ENCODE data around the gene GRIN2A. TPM values are rescaled to one million over a fixed set of nuclear protein-coding genes. Genes with fewer than 3 reads are reported as not detected.

GRIN2A gene
- total and polyA plus RNA-seq, 4 donors, result 0.13 to 3.3 (median 1.1) TPM

DNA sequence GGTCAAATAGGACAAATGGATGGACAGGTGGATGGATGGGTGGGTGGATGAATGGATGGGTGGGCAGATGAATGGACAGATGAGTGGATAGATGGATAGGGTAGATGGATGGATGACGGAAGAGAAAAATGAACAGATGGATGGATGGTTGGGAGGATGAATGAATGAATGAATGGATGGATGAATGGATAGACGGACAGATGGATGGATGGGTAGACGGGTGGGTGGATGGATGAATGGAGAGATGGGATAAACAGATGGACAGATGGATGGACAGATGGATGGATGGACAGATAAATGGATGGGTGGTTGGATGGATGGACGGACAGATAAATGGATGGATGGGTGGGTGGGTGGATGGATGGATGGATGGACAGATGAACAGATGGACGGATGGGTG is 232.8 kb downstream of the GRIN2A start:
- Histone ChIP-seq H3K9me3 (ENCODE audit: control insufficient read depth, low read length) (no peaks in the 10 kb centered on the region), H3K27ac (ENCODE audit: low read depth in 1 of 2, low read length in 2 of 2) (no peak overlapping the region), H3K36me3 (ENCODE audit: control insufficient read depth in 1 of 2, insufficient read depth in 2 of 2, low read length in 1 of 2) (no peaks in the 10 kb centered on the region), H3K27me3 (ENCODE audit: control insufficient read depth in 1 of 2, insufficient read depth in 2 of 2, low read length in 1 of 2) (no peaks in the 10 kb centered on the region), H3K4me3 (ENCODE audit: low read length in 2 of 2) (no peak overlapping the region), H3K4me1 (ENCODE audit: control insufficient read depth in 1 of 2, insufficient read depth in 2 of 2, low read length in 2 of 2) (no peaks in the 10 kb centered on the region)
- ATAC-seq (ENCODE audit: low FRiP score) (no peak), DNase-seq (no peak)
- 97 to 98% methylated on average over 5 of the region's 5 CpGs for WGBS, 2 donors
- intact Hi-C loops (cut with DNase I), result no loop called here

DNA sequence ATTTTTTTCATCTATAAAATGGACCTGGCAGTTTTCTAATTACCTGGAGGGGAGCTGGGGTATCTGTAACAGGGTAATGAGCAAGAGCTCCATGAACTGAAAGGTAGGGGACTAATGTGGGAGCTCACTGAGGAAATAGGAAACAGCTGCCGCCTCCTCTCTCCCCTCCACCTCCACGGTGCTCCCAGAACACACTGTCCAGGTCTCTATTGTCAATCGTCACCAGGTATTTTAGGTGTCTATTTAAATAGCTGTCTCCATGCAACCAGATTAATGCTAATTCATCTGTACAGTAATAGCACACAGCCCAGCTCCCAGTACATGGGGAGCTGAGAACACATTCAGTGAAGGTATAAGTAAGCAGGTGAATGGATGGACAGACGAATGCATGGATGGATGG is 233.3 kb downstream of the GRIN2A start:
- intact Hi-C loops (cut with DNase I), result no loop called here
- DNase-seq, result no peak

DNA sequence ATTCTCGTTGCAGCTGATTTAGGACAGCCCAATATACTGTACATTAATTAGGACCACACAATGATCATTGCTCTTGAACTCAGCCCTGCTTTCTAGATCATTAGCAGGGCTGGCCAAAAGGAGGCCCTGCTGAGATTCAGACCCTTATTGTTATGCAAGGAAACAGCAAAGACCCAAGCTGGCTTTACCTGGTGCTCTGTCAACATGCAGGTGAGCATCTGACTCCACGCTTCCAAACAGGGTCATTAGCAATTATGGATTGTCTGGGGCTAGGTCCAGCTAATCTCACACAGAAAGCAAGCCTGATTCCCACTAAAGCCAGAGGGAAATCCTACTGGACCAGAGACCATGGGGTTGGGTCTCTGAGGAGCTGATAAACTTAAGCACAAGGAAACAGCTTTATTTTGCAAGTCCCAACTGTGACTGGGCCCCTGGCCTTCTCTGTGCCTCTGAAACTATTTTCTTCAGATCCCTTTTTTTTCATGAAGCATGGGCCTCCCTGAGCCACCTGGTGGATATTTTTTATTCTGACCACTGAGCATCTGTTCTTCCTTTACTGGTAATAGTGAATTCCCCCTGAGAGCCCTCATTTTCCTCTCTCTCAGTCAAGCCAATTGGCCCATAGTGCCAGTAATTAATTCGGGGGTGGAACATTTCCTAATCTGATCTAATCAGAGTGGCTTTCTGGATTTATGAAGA is 236.1 kb downstream of the GRIN2A start:
- peak; percentile 32 for ATAC-seq (ENCODE audit: low FRiP score)
- intact Hi-C loops (cut with DNase I), result no loop called here

More for the DNA sequence above, 233.3 kb downstream of the GRIN2A start:
- H3K27ac ChIP-seq (ENCODE audit: low read depth in 1 of 2, low read length in 2 of 2), result no peak overlapping the region
- no peaks in the 10 kb centered on the region for H3K36me3 ChIP-seq (ENCODE audit: control insufficient read depth in 1 of 2, insufficient read depth in 2 of 2, low read length in 1 of 2)
- H3K4me1 ChIP-seq (ENCODE audit: control insufficient read depth in 1 of 2, insufficient read depth in 2 of 2, low read length in 2 of 2), result no peaks in the 10 kb centered on the region
- 90 to 93% methylated on average over 4 of the region's 4 CpGs for WGBS, 2 donors
- H3K4me3 ChIP-seq (ENCODE audit: low read length in 2 of 2), result no peak overlapping the region
- no peak for ATAC-seq (ENCODE audit: low FRiP score)
- no peaks in the 10 kb centered on the region for H3K27me3 ChIP-seq (ENCODE audit: control insufficient read depth in 1 of 2, insufficient read depth in 2 of 2, low read length in 1 of 2)
- H3K9me3 ChIP-seq (ENCODE audit: control insufficient read depth, low read length), result no peaks in the 10 kb centered on the region

DNA sequence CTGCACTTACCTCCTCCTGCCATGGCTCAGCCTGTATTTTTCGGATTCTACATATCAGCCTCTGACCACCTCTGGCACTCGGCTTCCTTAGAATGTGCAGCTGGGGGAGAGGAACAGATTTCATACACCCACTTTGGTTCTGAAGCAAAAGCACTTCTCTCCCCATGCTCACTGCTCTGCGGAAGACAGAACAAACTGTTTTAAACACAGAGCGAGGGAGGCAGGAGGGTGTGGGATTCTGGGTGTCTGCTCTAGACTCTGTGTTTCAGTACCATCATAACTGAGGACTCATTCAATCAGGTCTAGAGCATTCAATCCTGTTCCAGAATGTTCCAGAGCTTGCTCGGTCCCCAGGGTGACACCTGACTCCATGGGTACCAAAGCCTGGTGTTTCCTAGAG is 239.1 kb downstream of the GRIN2A start:
- Histone ChIP-seq H3K4me3 (ENCODE audit: low read length in 2 of 2) (no peak overlapping the region), H3K27me3 (ENCODE audit: control insufficient read depth in 1 of 2, insufficient read depth in 2 of 2, low read length in 1 of 2) (no peaks in the 10 kb centered on the region), H3K4me1 (ENCODE audit: control insufficient read depth in 1 of 2, insufficient read depth in 2 of 2, low read length in 2 of 2) (no peaks in the 10 kb centered on the region), H3K27ac (ENCODE audit: low read depth in 1 of 2, low read length in 2 of 2) (no peak overlapping the region), H3K9me3 (ENCODE audit: control insufficient read depth, low read length) (no peaks in the 10 kb centered on the region), H3K36me3 (ENCODE audit: control insufficient read depth in 1 of 2, insufficient read depth in 2 of 2, low read length in 1 of 2) (no peaks in the 10 kb centered on the region)
- intact Hi-C loops (cut with DNase I), result no loop called here
- no peak for DNase-seq
- 88 to 94% methylated on average over 5 of the region's 5 CpGs for WGBS, 2 donors
- ATAC-seq (ENCODE audit: low FRiP score), result no peak

More for the DNA sequence above, 236.1 kb downstream of the GRIN2A start:
- Histone ChIP-seq H3K36me3 (ENCODE audit: control insufficient read depth in 1 of 2, insufficient read depth in 2 of 2, low read length in 1 of 2) (no peaks in the 10 kb centered on the region), H3K27ac (ENCODE audit: low read depth in 1 of 2, low read length in 2 of 2) (no peak overlapping the region), H3K9me3 (ENCODE audit: control insufficient read depth, low read length) (no peaks in the 10 kb centered on the region), H3K27me3 (ENCODE audit: control insufficient read depth in 1 of 2, insufficient read depth in 2 of 2, low read length in 1 of 2) (no peaks in the 10 kb centered on the region), H3K4me1 (ENCODE audit: control insufficient read depth in 1 of 2, insufficient read depth in 2 of 2, low read length in 2 of 2) (no peaks in the 10 kb centered on the region), H3K4me3 (ENCODE audit: low read length in 2 of 2) (no peak overlapping the region)
- WGBS, 2 donors, result 78 to 80% methylated on average over 3 of the region's 3 CpGs
- no peak for DNase-seq

DNA sequence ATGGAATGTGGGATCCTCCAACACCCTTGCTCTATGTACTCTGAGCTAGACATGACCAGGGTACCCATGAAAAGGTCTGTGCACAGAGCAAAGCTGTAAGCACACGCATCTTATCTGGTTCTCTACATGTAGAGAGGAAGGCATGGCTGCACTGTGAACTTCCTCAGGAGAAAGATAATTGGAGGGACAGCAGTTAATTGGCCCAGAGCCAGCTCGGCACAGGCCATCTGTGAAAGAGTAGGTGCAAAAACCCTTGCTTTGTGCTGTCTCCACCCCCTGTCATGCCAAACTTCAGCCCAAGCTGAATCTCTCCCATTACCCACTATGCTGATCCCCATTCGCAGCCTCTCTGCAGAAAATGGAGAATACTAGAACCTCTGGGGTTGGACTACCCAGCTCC is 241.0 kb downstream of the GRIN2A start:
- 71 to 82% methylated on average over 3 of the region's 3 CpGs for WGBS, 2 donors
- DNase-seq (no peak), ATAC-seq (ENCODE audit: low FRiP score) (no peak)
- Histone ChIP-seq H3K4me1 (ENCODE audit: control insufficient read depth in 1 of 2, insufficient read depth in 2 of 2, low read length in 2 of 2) (no peaks in the 10 kb centered on the region), H3K27me3 (ENCODE audit: control insufficient read depth in 1 of 2, insufficient read depth in 2 of 2, low read length in 1 of 2) (no peaks in the 10 kb centered on the region), H3K27ac (ENCODE audit: low read depth in 1 of 2, low read length in 2 of 2) (no peak overlapping the region), H3K4me3 (ENCODE audit: low read length in 2 of 2) (no peak overlapping the region), H3K9me3 (ENCODE audit: control insufficient read depth, low read length) (no peaks in the 10 kb centered on the region), H3K36me3 (ENCODE audit: control insufficient read depth in 1 of 2, insufficient read depth in 2 of 2, low read length in 1 of 2) (no peaks in the 10 kb centered on the region)
- intact Hi-C loops (cut with DNase I), result no loop called here

DNA sequence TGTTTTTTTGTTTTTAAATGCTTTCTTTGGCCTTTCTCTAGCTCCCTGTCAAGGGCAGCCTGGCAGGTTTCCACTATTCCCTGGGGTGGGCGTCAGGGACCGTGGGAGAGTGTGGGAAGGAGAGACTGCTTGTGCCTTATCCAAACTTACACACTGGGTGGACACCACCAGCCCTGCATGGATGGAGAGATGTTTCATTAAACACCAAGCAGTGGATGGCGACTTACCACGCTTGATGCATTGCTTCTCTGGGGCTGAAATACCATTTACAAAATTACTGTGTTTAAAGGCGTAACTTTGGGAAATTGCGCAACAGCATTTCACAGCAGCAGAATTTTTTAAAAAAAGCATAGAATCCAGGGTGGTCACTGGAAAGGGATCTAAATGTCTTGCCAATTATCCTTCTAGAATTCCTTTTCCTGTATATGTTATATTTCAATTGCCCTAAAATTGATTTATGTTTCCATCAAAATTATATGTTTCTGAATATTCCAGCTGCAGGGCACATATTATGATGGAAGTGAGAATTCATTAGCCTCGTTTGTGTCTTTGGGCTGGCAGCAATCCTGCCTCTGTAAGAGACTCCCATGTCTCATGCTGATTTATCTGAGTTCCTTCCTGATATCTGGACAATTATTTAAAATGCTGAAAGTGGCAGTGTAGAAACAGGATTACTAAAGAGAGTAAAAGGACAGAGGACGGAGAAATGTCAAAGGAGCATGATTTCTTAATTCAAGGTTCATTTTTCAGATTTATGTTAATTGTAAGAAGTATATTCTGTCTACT is 247.3 kb downstream of the GRIN2A start:
- no peaks in the 10 kb centered on the region for H3K4me1 ChIP-seq (ENCODE audit: control insufficient read depth in 1 of 2, insufficient read depth in 2 of 2, low read length in 2 of 2)
- H3K36me3 ChIP-seq (ENCODE audit: control insufficient read depth in 1 of 2, insufficient read depth in 2 of 2, low read length in 1 of 2), result no peaks in the 10 kb centered on the region
- DNase-seq (peak; percentile 75 to 76), ATAC-seq (ENCODE audit: low FRiP score) (peak; percentile 87)
- no peak overlapping the region for H3K27ac ChIP-seq (ENCODE audit: low read depth in 1 of 2, low read length in 2 of 2)
- H3K9me3 ChIP-seq (ENCODE audit: control insufficient read depth, low read length), result no peaks in the 10 kb centered on the region
- no peak overlapping the region for H3K4me3 ChIP-seq (ENCODE audit: low read length in 2 of 2)
- intact Hi-C loops (cut with DNase I), result no loop called here
- WGBS, 2 donors, result 34 to 47% methylated on average over 8 of the region's 8 CpGs
- no peaks in the 10 kb centered on the region for H3K27me3 ChIP-seq (ENCODE audit: control insufficient read depth in 1 of 2, insufficient read depth in 2 of 2, low read length in 1 of 2)

DNA sequence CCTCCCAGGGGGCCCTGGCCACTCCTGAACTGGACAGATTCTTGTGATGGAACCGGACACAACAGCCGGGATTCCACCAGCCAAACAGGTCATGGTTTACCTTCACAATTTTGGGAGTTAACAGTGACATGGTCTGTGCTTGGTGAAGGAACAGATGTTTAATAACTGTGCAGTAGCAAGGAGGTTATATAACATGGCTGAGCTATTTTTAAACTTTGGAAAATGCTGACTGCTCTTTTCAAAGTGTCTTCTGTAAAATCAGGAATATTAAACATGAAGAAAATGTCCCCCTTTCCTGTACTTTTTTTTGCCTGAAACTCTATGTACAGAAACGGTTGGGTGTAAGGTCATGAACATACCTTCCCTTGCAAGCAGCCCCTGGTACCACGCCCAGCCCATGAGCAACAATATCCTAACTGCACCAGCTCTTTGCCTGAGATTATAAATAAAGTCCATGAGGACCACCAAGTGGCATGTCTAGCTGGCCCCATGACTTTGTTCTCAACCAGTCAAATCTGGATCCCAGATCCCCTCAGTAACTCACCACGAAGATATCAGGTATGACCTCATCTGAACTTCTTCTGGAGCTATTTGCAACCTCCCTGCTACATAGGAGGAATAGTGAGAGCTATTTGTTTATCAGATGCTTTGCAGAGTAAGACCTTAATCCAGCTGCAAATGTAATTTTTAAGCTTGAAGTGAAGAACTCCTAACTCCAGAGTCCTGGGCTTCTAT is 249.1 kb downstream of the GRIN2A start:
- intact Hi-C loops (cut with DNase I), result no loop called here
- Histone ChIP-seq H3K27me3 (ENCODE audit: control insufficient read depth in 1 of 2, insufficient read depth in 2 of 2, low read length in 1 of 2) (no peaks in the 10 kb centered on the region), H3K36me3 (ENCODE audit: control insufficient read depth in 1 of 2, insufficient read depth in 2 of 2, low read length in 1 of 2) (no peaks in the 10 kb centered on the region), H3K27ac (ENCODE audit: low read depth in 1 of 2, low read length in 2 of 2) (no peak overlapping the region), H3K9me3 (ENCODE audit: control insufficient read depth, low read length) (no peaks in the 10 kb centered on the region), H3K4me1 (ENCODE audit: control insufficient read depth in 1 of 2, insufficient read depth in 2 of 2, low read length in 2 of 2) (no peaks in the 10 kb centered on the region), H3K4me3 (ENCODE audit: low read length in 2 of 2) (no peak overlapping the region)
- ATAC-seq (ENCODE audit: low FRiP score), result no peak
- no peak for DNase-seq
- WGBS, 2 donors, result 59 to 61% methylated on average over 5 of the region's 5 CpGs

DNA sequence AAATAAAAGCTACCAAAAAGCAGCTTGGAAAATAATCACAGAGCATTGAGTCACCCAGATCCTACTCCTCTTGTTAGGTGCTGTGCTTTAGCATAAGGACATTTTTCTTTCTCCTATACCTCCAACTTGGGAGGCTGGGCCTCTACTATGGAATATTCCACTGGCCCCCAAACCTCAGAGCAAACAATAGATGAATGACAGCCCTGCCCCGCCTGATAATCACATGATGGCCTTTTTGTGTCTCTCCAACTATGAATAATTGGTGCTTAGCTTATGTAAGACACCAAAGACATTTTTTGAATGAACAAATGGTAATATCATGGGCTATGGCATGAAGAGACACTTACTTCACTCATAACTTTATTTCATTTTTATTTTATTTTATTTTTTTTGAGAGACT is 250.2 kb downstream of the GRIN2A start:
- intact Hi-C loops (cut with DNase I), result no loop called here
- H3K9me3 ChIP-seq (ENCODE audit: control insufficient read depth, low read length), result no peaks in the 10 kb centered on the region
- no peaks in the 10 kb centered on the region for H3K27me3 ChIP-seq (ENCODE audit: control insufficient read depth in 1 of 2, insufficient read depth in 2 of 2, low read length in 1 of 2)
- WGBS, 2 donors, result 95 to 96% methylated on average over 1 of the region's 1 CpG
- H3K36me3 ChIP-seq (ENCODE audit: control insufficient read depth in 1 of 2, insufficient read depth in 2 of 2, low read length in 1 of 2), result no peaks in the 10 kb centered on the region
- H3K4me1 ChIP-seq (ENCODE audit: control insufficient read depth in 1 of 2, insufficient read depth in 2 of 2, low read length in 2 of 2), result no peaks in the 10 kb centered on the region
- no peak overlapping the region for H3K27ac ChIP-seq (ENCODE audit: low read depth in 1 of 2, low read length in 2 of 2)
- DNase-seq, result no peak
- ATAC-seq (ENCODE audit: low FRiP score), result no peak
- no peak overlapping the region for H3K4me3 ChIP-seq (ENCODE audit: low read length in 2 of 2)

All from aorta (tissue), 5 donors.